G401 (cell line): ENCODE measurements around the gene SCN8A. TPM values are rescaled to one million over a fixed set of nuclear protein-coding genes. Genes with fewer than 3 reads are reported as not detected.

Experiments used
- DNase-seq: peaks from one replicate; pipeline ENCODE4 v3.0.0-alpha.2; 2015; ENCODE audit warnings: low spot score
- in situ Hi-C: cut with HindIII; loops from 2 replicates; pipeline ENCODE4 v1.10.0; 2016; ENCODE audit warnings: low sequenced_read_pairs, mixed read lengths
- total RNA-seq: library from RNA; depleted of rRNA; stranded (reverse); fragments of >200 nt; shearing (Covaris generic); gene quantifications from 2 replicates; pipeline ENCODE4 v1.2.3, GENCODE V29; 2014

SCN8A gene
- total RNA-seq, 1 experiment from 2014 or later = 1.2 TPM

DNA sequence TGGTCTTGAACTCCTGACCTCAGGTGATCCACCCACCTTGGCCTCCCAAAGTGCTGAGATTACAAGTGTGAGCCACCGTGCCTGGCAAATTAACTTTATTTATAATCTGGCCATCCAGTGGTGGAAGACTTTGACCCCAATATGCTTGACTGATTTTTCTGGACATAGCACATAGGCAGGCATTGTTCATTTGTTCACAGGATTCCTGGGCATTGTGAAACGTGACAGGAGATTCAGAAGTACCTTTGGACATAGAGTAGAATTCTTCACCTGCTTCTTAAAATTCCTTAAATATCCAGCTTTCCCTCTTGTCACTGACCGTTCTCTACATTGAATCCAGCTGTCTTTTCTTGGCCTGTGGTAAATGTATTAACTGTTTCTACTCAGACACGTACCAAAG is 103.1 kb downstream of the SCN8A start:
- in situ Hi-C loops = no loop called here
- no peak for DNase-seq

- no peak for DNase-seq
- in situ Hi-C loops = no loop called here
Observed at GRCh38 chr12:51695241-51696010, 104.4 kb downstream of the SCN8A start.

GRCh38 chr12:51699219-51699618 is 108.2 kb downstream of the SCN8A start:
- in situ Hi-C loops = no loop called here
- DNase-seq = no peak

GRCh38 chr12:51700887-51701286 is 109.9 kb downstream of the SCN8A start:
- in situ Hi-C loops = no loop called here
- no peak for DNase-seq

DNA sequence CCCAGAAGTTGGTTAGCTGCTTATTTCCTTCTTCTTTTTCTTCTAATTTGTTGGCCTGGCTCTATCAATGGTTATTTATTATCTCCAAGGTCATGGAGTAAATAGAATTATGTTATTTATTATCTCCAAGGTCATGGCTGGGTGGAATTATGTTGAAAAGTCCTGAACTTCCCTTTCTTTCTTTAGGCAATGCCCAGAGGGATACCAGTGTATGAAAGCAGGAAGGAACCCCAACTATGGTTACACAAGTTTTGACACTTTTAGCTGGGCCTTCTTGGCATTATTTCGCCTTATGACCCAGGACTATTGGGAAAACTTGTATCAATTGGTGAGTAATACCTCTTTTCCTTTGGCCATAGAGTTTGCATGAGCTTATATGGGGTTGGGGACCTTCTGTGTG is 111.6 kb downstream of the SCN8A start:
- in situ Hi-C loops = no loop called here
- no peak for DNase-seq

- in situ Hi-C loops = no loop called here
- DNase-seq = no peak
Observed at GRCh38 chr12:51705450-51705849, 114.4 kb downstream of the SCN8A start.

DNA sequence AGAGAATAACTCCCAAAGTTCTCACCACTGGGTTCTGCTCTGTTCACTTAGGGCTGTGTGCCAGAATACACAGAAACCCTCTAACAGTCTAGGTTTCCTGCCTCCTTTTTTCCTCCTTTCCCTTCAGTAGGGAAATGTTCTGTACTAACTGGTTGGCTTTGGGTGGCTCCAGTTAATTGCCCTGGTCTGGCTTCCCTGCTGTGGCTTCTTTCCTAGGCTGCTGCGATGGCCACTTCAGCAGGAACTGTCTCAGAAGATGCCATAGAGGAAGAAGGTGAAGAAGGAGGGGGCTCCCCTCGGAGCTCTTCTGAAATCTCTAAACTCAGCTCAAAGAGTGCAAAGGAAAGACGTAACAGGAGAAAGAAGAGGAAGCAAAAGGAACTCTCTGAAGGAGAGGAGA is 115.2 kb downstream of the SCN8A start:
- DNase-seq = no peak
- in situ Hi-C loops = no loop called here

DNA sequence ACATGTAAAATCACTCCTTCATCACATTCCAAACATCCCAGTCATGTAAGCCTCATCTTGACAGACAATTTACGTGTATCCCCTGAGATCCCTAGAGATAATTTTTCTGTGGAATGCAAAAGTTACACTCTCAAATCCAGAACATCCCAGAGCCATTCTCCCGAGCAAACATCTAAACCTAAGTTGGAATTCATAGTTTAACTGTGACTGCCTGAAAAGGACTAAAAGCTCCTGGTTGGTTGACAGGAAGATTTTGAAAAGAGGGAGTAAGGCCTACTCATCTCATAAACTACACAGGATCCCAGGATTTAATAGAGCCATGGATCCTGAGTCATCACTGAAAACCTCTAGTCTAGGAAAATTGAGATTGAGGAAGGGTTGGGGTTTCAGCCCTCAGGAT is 123.6 kb downstream of the SCN8A start:
- in situ Hi-C loops = no loop called here
- DNase-seq = no peak

DNA sequence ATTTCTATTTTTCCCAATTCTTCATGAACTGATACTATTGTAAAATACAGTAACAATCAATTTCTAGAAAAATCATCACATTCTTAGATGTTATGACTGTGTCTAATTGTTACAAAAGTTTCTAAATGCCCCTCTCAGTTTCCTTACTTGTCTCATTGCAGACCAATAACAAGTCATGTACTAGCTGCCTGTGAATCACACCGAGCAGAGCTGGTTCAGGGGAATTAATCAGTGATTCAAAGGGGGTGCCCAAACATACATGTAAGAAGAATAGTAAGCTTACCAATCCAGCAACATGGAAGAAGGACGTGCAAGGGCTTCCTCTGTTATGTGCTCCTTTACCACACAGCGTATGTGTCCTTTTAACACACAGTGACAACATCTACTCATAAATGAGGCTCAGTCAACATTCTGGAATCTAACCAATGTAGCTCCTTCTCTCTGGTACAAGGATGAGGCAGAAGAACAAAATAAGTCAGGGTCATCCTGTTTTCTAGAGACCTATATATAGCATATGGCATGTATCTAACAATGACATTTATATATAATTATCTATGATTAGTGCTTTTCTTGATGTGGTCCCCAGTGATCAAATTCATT is 126.4 kb downstream of the SCN8A start:
- in situ Hi-C loops = no loop called here
- DNase-seq = no peak

DNA sequence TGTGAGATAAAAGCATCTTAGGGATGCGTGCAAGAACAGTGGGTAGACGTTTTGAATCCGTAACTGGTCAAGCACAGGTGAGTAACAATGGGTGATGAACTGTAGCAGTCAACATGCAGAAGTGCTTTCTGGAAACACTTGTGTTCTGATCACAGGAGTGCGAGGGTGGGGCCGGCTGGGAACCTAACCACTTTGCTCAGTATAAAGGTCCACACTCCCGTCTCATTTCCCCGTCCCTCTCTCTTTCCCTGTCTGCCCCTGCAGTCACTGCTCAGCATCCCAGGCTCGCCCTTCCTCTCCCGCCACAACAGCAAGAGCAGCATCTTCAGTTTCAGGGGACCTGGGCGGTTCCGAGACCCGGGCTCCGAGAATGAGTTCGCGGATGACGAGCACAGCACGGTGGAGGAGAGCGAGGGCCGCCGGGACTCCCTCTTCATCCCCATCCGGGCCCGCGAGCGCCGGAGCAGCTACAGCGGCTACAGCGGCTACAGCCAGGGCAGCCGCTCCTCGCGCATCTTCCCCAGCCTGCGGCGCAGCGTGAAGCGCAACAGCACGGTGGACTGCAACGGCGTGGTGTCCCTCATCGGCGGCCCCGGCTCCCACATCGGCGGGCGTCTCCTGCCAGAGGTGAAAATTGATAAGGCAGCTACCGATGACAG is 130.4 kb downstream of the SCN8A start:
- DNase-seq = peak; percentile 69
- in situ Hi-C loops = no loop called here

GRCh38 chr12:51722431-51722830 is 131.4 kb downstream of the SCN8A start:
- DNase-seq = no peak
- in situ Hi-C loops = no loop called here

GRCh38 chr12:51726161-51726560 is 135.1 kb downstream of the SCN8A start:
- in situ Hi-C loops = no loop called here
- DNase-seq = no peak

DNA sequence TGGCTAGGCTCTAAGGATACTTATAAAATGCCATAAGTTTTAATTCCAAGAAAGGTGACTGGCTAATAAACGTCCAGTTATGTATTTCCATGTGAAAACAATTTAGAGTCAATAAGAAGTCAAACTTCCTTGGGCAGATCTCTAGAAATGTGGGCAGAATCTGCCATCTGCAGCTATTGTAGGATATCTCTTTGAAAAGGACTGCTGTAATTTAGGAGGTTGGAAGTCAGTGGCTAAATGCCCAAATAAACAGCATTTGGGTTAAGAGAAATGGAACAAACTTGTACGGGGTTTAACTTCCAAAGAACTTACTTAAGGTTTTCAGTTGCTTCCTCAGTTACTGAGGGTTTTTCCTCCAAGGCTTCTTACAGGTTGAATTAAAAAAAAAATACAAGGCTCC is 135.9 kb downstream of the SCN8A start:
- peak; percentile 8 for DNase-seq
- in situ Hi-C loops = no loop called here

DNA sequence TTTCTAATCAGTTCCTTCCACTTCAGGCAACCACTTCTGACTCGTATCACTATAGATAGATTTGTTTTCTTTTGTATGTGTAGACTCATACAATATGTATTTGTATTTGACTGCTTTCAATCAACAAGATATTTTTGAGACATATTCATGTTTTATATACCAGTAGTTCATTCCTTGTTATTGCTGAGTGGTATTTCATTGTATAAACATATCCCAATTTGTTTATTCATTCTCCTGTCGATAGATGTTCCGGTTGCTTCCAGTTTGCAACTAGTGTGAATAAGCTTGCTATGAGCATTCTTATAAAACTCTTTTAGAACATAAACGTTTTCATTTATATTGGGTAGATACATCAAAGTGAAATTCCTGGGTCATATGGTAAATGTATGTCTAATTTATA is 138.3 kb downstream of the SCN8A start:
- in situ Hi-C loops = no loop called here
- no peak for DNase-seq

GRCh38 chr12:51730745-51731144 is 139.7 kb downstream of the SCN8A start:
- DNase-seq = no peak
- in situ Hi-C loops = no loop called here

DNA sequence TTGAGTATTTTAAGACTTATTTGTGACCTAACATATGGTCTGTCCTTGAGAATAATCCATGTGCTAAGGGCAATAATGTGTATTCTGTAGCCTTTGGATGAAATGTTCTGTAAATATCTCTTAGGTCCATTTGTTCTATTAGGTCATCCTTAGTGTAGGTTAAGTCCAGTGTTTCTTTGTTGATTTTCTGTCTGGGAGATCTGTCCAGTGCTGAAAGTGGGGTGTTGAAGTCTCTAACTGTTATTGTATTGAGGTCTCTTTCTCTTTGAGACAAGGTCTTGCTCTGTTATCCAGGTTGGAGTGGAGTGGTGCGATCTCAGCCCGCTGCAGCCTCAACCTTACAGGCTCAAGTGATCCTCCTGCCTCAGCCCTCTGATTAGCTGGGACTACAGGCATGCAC is 149.5 kb downstream of the SCN8A start:
- DNase-seq = no peak
- in situ Hi-C loops = no loop called here

GRCh38 chr12:51744235-51744634 is 153.2 kb downstream of the SCN8A start:
- DNase-seq = no peak
- in situ Hi-C loops = no loop called here

DNA sequence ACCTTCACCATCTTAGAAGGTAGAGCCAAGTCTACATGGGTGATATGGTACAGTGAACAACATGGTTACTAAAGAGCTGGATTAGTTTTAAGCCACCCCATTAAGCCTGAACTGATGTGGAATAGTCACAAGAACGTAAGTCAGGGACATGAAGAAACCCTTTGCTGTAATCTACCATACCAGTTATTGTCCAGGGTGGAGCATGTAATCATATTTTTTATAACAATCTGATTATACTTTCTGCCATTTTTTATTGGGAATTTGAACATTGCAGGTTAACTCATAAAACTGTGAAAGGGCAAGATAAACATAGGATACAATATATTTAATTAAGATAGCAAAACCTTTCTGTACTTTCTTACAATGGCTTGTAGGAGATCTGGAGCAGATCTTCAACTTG is 153.9 kb downstream of the SCN8A start:
- no peak for DNase-seq
- in situ Hi-C loops = no loop called here

GRCh38 chr12:51746416-51746815 is 155.4 kb downstream of the SCN8A start:
- DNase-seq = no peak
- in situ Hi-C loops = no loop called here

GRCh38 chr12:51748235-51748634 is 157.2 kb downstream of the SCN8A start:
- in situ Hi-C loops = no loop called here
- DNase-seq = no peak
